ENCODE results near the gene TMEM151B.

DNA sequence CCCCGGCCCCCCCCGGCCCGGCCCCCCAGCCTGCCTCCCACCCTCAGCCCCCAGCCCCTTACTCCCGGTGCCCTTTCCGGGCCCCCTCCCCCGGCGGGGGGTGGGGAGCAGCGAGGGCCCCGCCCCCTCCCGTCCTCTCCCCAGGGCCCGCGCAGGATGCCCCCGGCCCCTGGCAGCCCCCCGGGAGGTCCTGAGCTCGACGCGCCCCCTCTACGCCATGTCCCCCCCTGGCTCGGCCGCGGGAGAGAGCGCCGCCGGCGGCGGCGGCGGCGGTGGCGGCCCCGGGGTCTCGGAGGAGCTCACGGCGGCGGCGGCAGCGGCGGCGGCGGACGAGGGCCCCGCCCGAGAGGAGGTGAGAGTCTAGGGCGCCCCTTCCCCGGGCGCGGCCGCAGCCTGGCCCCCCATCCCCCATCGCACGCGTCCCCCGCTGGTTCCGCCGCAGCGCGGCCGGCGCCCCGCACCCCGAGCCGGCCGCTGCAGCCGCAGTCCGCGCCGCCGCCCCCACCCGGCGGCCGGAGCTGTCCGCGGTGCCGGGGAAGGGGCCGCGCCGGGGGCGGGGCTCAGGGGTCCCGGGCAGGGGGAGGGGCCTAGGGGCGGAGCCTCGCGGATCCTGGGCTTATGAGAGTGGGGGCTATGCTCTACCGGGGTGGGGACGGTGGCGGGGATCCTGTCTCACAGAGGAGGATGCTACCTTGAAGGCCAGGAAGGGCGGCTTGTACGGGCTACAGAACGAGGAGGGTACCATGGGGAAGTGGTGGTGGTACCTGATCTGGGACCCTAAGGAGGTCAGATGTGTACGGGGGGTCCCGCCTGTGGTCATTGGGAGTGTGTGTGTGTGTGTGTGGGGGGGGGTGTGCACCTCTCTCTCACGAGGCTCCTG is 516 bp downstream of the TMEM151B start:
- peak; percentile 67 for TF ChIP-seq EZH2 (IDR thresholded peaks at IDR 0.05; ENCODE audit: insufficient read depth, low read length)
- TF ChIP-seq, protein P1, sequence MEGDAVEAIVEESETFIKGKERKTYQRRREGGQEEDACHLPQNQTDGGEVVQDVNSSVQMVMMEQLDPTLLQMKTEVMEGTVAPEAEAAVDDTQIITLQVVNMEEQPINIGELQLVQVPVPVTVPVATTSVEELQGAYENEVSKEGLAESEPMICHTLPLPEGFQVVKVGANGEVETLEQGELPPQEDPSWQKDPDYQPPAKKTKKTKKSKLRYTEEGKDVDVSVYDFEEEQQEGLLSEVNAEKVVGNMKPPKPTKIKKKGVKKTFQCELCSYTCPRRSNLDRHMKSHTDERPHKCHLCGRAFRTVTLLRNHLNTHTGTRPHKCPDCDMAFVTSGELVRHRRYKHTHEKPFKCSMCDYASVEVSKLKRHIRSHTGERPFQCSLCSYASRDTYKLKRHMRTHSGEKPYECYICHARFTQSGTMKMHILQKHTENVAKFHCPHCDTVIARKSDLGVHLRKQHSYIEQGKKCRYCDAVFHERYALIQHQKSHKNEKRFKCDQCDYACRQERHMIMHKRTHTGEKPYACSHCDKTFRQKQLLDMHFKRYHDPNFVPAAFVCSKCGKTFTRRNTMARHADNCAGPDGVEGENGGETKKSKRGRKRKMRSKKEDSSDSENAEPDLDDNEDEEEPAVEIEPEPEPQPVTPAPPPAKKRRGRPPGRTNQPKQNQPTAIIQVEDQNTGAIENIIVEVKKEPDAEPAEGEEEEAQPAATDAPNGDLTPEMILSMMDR (IDR thresholded peaks at IDR 0.05; ENCODE audit: insufficient read depth, low read depth, low read length), result no peak

Measured in astrocyte (in vitro differentiated cells and primary cell).